Smooth muscle cell (in vitro differentiated cells): ENCODE results near the gene LNX2. TPM values are rescaled to one million over a fixed set of nuclear protein-coding genes. Genes with fewer than 3 reads are reported as not detected.
A peak's percentile ranks its signal among the peaks of the same experiment; 100 is the strongest.

ENCODE experiments used
- DNase-seq: peaks from one replicate; lab custom pipeline; 2025; ENCODE audit not compliant: unreplicated experiment; lab: John Stamatoyannopoulos, UW
- H2AFZ ChIP-seq: fragments of 200-600 bp; sonication (generic); 2 replicates; pipeline ENCODE4 v1.6.0; 2016; ENCODE audit warnings: antibody characterized with exemption, low read depth, mild to moderate bottlenecking
- H3F3A ChIP-seq: fragments of 200-600 bp; sonication (generic); 2 replicates; pipeline ENCODE4 v1.6.0; 2017; ENCODE audit warnings: antibody characterized with exemption, low read depth
- H3K27ac ChIP-seq: fragments of 200-600 bp; sonication (generic); 2 replicates; pipeline ENCODE4 v1.5.1; 2016; ENCODE audit warnings: low read depth, mild to moderate bottlenecking
- H3K27me3 ChIP-seq: fragments of 200-600 bp; sonication (generic); 2 replicates; pipeline ENCODE4 v1.6.1; 2016; ENCODE audit warnings: low read depth, mild to moderate bottlenecking
- H3K36me3 ChIP-seq: fragments of 200-600 bp; sonication (generic); 2 replicates; pipeline ENCODE4 v1.5.1; 2016; ENCODE audit warnings: low read depth
- H3K4me1 ChIP-seq: fragments of 200-600 bp; sonication (generic); 2 replicates; pipeline ENCODE4 v1.5.1; 2016; ENCODE audit warnings: low read depth
- H3K4me2 ChIP-seq: fragments of 200-600 bp; sonication (generic); 2 replicates; pipeline ENCODE4 v1.6.0; 2016; ENCODE audit warnings: mild to moderate bottlenecking
- H3K4me3 ChIP-seq: fragments of 200-600 bp; sonication (generic); 2 replicates; pipeline ENCODE4 v1.5.1; 2016; ENCODE audit warnings: mild to moderate bottlenecking
- H3K79me2 ChIP-seq: fragments of 200-600 bp; sonication (generic); 2 replicates; pipeline ENCODE4 v1.6.0; 2016; ENCODE audit warnings: low read depth, mild to moderate bottlenecking
- H3K9ac ChIP-seq: fragments of 200-600 bp; sonication (generic); 2 replicates; pipeline ENCODE4 v1.6.0; 2016; ENCODE audit warnings: low read depth
- H3K9me3 ChIP-seq: fragments of 200-600 bp; sonication (generic); replicated peaks from 2 replicates; pipeline ENCODE4 v1.5.1; 2016; ENCODE audit warnings: low read depth
- H4K20me1 ChIP-seq: fragments of 200-600 bp; sonication (generic); 2 replicates; pipeline ENCODE4 v1.6.0; 2016; ENCODE audit warnings: low read depth
- WGBS: methylation state at CpG from one replicate; pipeline ENCODE4 v1.1.7; 2016; ENCODE audit warnings: low lambda C conversion rate; 5-methylcytosine and 5-hydroxymethylcytosine counted together
- polyA plus RNA-seq: library from polyadenylated mRNA; unstranded; fragments of >200 nt; fragmentation: Nextera tagmentation; extraction: Ambion mirVana; gene quantifications from 2 replicates; pipeline ENCODE4 v1.2.1, GENCODE V29; 2016
- total RNA-seq: library from RNA; depleted of rRNA; stranded (reverse); fragments of >200 nt; gene quantifications from 2 replicates; pipeline ENCODE4 v1.2.3, GENCODE V29; 2014
- TF ChIP-seq, protein P1 (sequence below): fragments of 200-600 bp; sonication (generic); IDR thresholded peaks from 2 replicates; pipeline ENCODE4 v1.5.1; 2017; ENCODE audit warnings: borderline replicate concordance, mild to moderate bottlenecking, antibody characterized with exemption; ENCODE audit not compliant: insufficient read depth, poor library complexity, severe bottlenecking

LNX2 gene
- total and polyA plus RNA-seq, 2 experiments from 2014 or later = 5.5 to 7.3 TPM

DNA sequence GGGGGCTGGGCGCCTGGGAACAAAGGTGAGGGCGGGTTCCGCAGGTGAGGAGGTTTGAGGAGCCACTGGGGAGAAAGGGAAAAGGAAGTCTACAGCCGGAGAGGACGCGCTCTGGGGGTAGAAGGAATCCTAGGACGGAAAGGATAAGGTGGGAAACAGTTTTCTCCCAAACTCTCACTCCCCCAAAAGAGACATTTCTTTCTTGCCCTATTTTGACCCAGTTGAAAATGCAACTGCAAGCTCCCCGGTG, 712 bp upstream of the LNX2 start:
- Histone ChIP-seq H3K79me2 (peaks cover 79% of the 10 kb centered on the region), H3K4me3 (peak overlapping the region; percentile 94), H3K27ac (peak overlapping the region; percentile 77), H3K27me3 (no peaks in the 10 kb centered on the region), H3K9ac (peak overlapping the region; percentile 53), H3K4me1 (peaks cover 18% of the 10 kb centered on the region), H2AFZ (peak overlapping the region; percentile 77), H3K36me3 (no peaks in the 10 kb centered on the region), H3F3A (peaks cover 7% of the 10 kb centered on the region), H4K20me1 (peaks cover 69% of the 10 kb centered on the region), H3K9me3 (no peaks in the 10 kb centered on the region), H3K4me2 (peak overlapping the region; percentile 94)
- TF ChIP-seq, protein P1, sequence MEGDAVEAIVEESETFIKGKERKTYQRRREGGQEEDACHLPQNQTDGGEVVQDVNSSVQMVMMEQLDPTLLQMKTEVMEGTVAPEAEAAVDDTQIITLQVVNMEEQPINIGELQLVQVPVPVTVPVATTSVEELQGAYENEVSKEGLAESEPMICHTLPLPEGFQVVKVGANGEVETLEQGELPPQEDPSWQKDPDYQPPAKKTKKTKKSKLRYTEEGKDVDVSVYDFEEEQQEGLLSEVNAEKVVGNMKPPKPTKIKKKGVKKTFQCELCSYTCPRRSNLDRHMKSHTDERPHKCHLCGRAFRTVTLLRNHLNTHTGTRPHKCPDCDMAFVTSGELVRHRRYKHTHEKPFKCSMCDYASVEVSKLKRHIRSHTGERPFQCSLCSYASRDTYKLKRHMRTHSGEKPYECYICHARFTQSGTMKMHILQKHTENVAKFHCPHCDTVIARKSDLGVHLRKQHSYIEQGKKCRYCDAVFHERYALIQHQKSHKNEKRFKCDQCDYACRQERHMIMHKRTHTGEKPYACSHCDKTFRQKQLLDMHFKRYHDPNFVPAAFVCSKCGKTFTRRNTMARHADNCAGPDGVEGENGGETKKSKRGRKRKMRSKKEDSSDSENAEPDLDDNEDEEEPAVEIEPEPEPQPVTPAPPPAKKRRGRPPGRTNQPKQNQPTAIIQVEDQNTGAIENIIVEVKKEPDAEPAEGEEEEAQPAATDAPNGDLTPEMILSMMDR = no peak
- 0% methylated on average over 6 of the region's 8 CpGs for WGBS
- DNase-seq = no peak

DNA sequence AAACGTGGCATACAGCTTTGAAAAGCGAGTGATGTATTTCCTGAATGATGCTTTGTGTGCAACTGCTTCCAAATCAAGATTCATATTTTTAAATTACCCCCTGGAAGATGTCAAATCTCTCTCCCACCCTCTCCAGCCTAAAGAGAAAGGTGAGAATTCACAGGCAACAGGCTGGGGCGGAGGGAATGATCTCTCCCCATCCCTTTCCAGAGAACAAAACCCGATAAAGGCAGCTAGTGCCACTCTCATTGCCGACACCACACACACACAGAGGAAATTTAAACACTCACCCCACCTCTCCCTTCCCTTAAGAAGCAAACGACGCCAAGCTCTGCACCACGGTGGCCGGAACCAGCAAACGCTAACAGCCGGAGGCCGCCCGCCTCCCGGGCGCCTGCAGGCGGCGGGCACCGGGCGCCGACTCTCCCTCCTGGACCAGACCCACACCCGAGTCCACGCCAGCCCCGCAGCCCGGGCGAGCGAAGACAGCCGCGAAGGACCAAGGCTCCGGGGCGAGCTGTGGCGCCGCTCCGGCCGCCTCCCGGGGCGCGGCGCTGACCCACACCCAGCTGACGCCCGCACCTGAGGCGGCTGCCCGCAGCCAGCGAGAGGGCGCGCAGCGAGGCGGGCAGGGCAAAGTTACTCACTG, 477 bp downstream of the LNX2 start:
- Histone ChIP-seq H3K27ac (peak overlapping the region; percentile 77), H2AFZ (peak overlapping the region; percentile 97), H3K4me1 (peaks cover 18% of the 10 kb centered on the region), H3K4me2 (peak overlapping the region; percentile 94), H4K20me1 (peaks cover 63% of the 10 kb centered on the region), H3K27me3 (no peaks in the 10 kb centered on the region), H3K4me3 (peak overlapping the region; percentile 94), H3K79me2 (peaks cover 80% of the 10 kb centered on the region), H3K9ac (peak overlapping the region; percentile 52), H3K9me3 (no peaks in the 10 kb centered on the region), H3F3A (peaks cover 7% of the 10 kb centered on the region), H3K36me3 (no peaks in the 10 kb centered on the region)
- TF ChIP-seq, protein P1 = peak; percentile 3
- WGBS = under 1% methylated on average over 39 of the region's 47 CpGs
- DNase-seq = no peak

DNA sequence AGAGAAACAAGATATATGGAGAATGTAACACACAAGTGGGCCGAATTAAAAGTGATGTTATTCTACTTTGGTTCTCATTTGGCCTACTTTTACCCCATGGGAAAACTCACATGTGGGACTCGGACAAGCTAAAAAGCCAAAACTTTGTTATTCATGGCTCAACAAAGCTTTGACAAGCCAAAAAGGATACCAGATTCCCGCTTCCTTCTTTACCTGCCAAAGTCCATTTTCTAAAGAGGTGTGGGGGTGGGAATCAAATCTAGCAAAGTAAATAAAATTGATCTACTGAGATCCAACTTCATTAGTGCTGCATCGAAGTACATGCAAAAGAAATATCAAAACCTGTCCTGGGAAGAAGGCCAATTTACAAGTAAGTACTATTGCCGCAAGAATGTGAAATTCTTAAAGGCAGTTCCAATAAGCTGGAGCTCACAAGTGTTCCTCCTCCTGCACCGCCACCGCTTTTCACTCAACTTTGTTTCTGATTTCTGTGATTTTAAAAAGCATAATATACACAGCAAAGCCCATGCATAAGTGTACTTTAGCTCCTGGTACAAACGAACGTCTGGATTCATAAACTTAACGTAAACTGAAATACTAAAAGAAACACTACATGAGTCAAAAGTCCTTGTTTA, 1.1 kb downstream of the LNX2 start:
- Histone ChIP-seq H3K27ac (peak overlapping the region; percentile 77), H2AFZ (peak overlapping the region; percentile 97)

More for the DNA sequence above, 1.1 kb downstream of the LNX2 start:
- H3K4me3 ChIP-seq = peak overlapping the region; percentile 94
- 31% methylated on average over 10 of the region's 10 CpGs for WGBS
- no peaks in the 10 kb centered on the region for H3K27me3 ChIP-seq
- H3K4me1 ChIP-seq = peaks cover 18% of the 10 kb centered on the region
- H3F3A ChIP-seq = peaks cover 7% of the 10 kb centered on the region
- peak overlapping the region; percentile 94 for H3K4me2 ChIP-seq
- DNase-seq = no peak
- peaks cover 80% of the 10 kb centered on the region for H3K79me2 ChIP-seq
- H3K9ac ChIP-seq = peak overlapping the region; percentile 52
- TF ChIP-seq, protein P1 = no peak
- peaks cover 62% of the 10 kb centered on the region for H4K20me1 ChIP-seq
- no peaks in the 10 kb centered on the region for H3K9me3 ChIP-seq
- no peaks in the 10 kb centered on the region for H3K36me3 ChIP-seq
